Astrocyte (in vitro differentiated cells and primary cell): ENCODE measurements around the gene OR4D10. TPM values are rescaled to one million over a fixed set of nuclear protein-coding genes. Genes with fewer than 3 reads are reported as not detected.
"Not testable (repeated sequence)": the region's sequence is repeated elsewhere in the genome, so short reads cannot be mapped to it uniquely, and the experiment has no call there.

Experiments
- DNase-seq: peaks from one replicate; pipeline ENCODE4 v3.0.0-alpha.2; 2010; ENCODE audit warnings: low read depth
- FAIRE-seq: peaks from 2 replicates; lab custom pipeline; 2011; peaks lifted over from hg19 to GRCh38; lab: Jason Lieb, UNC
- H2AFZ ChIP-seq: 2 replicates; pipeline ENCODE4 v1.6.0; 2012; ENCODE audit warnings: low read depth, low read length, inconsistent platforms
- H3K27ac ChIP-seq: 2 replicates; pipeline ENCODE4 v1.5.1; 2011; ENCODE audit warnings: low read depth, low read length, inconsistent platforms
- H3K27me3 ChIP-seq: 2 replicates; pipeline ENCODE4 v1.6.0; 2011; ENCODE audit warnings: low read length, inconsistent platforms; ENCODE audit not compliant: insufficient read depth
- H3K36me3 ChIP-seq: 2 replicates; pipeline ENCODE4 v1.5.1; 2011; ENCODE audit warnings: low read length, inconsistent platforms; ENCODE audit not compliant: insufficient read depth
- H3K4me1 ChIP-seq: 2 replicates; pipeline ENCODE4 v1.5.1; 2011; ENCODE audit warnings: low read length, inconsistent platforms; ENCODE audit not compliant: insufficient read depth
- H3K4me2 ChIP-seq: 2 replicates; pipeline ENCODE4 v1.6.0; 2012; ENCODE audit warnings: low read length, inconsistent platforms
- H3K4me3 ChIP-seq: 2 replicates; pipeline ENCODE4 v1.5.1; 2011; ENCODE audit warnings: low read depth, mild to moderate bottlenecking, low read length, inconsistent platforms; ENCODE audit not compliant: insufficient read depth
- H3K79me2 ChIP-seq: 2 replicates; pipeline ENCODE4 v1.6.0; 2012; ENCODE audit warnings: mild to moderate bottlenecking, low read length, inconsistent platforms; ENCODE audit not compliant: insufficient read depth
- H3K9ac ChIP-seq: 2 replicates; pipeline ENCODE4 v1.6.0; 2012; ENCODE audit warnings: mild to moderate bottlenecking, low read length, inconsistent platforms
- H3K9me3 ChIP-seq: 2 replicates; pipeline ENCODE4 v1.5.1; 2012; ENCODE audit warnings: low read depth, mild to moderate bottlenecking, low read length, inconsistent platforms; ENCODE audit not compliant: insufficient read depth
- H4K20me1 ChIP-seq: 2 replicates; pipeline ENCODE4 v1.6.0; 2012; ENCODE audit warnings: low read length, inconsistent platforms; ENCODE audit not compliant: insufficient read depth
- H3K27ac Mint-ChIP-seq: one replicate; pipeline ENCODE4 v1.8.0; 2021; ENCODE audit warnings: mild to moderate bottlenecking, mixed read lengths; ENCODE audit not compliant: unreplicated experiment
- H3K27me3 Mint-ChIP-seq: one replicate; pipeline ENCODE4 v1.8.0; 2021; ENCODE audit warnings: low read depth, mixed read lengths; ENCODE audit not compliant: unreplicated experiment
- H3K36me3 Mint-ChIP-seq: one replicate; pipeline ENCODE4 v1.8.0; 2021; ENCODE audit warnings: low read depth, mixed read lengths; ENCODE audit not compliant: unreplicated experiment
- H3K4me1 Mint-ChIP-seq: one replicate; pipeline ENCODE4 v1.8.0; 2021; ENCODE audit warnings: low read depth, mixed read lengths; ENCODE audit not compliant: unreplicated experiment
- H3K4me3 Mint-ChIP-seq: one replicate; pipeline ENCODE4 v1.8.0; 2021; ENCODE audit warnings: mild to moderate bottlenecking, moderate library complexity, mixed read lengths; ENCODE audit not compliant: unreplicated experiment
- H3K9me3 Mint-ChIP-seq: one replicate; pipeline ENCODE4 v1.8.0; 2021; ENCODE audit warnings: mild to moderate bottlenecking, mixed read lengths; ENCODE audit not compliant: unreplicated experiment
- CTCF ChIP-seq: IDR thresholded peaks from 2 replicates; pipeline ENCODE4 v1.5.1; 2011; ENCODE audit warnings: low read depth, mild to moderate bottlenecking, inconsistent platforms, low read length, moderate library complexity; ENCODE audit not compliant: insufficient read depth
- EZH2 ChIP-seq: IDR thresholded peaks from 2 replicates; pipeline ENCODE4 v1.6.1; 2012; ENCODE audit warnings: mild to moderate bottlenecking, low read length, inconsistent platforms; ENCODE audit not compliant: insufficient read depth
- total RNA-seq: library from RNA; stranded (reverse); gene quantifications from 2 replicates; pipeline ENCODE4 v1.2.1, GENCODE V29; 2021

OR4D10 gene
- total RNA-seq, 1 donor from 2014 or later, result not detected

GRCh38 chr11:59436169-59436568 is 36.9 kb upstream of the OR4D10 start, which contains the start of gene OR5A1:
Gene OR5A1 (plus strand): TSS chr11:59436469. CDS start chr11:59443169, 6,700 bp downstream.
- Histone ChIP-seq H3K27me3 (peaks cover 2% of the 10 kb centered on the region), H3K9me3 (no peaks in the 10 kb centered on the region), H4K20me1 (no peaks in the 10 kb centered on the region), H3K36me3 (no peaks in the 10 kb centered on the region), H3K4me2 (no peak within 1 kb of the TSS), H3K4me1 (no peaks in the 10 kb centered on the region), H3K79me2 (no peaks in the 10 kb centered on the region), H3K4me3 (no peak within 1 kb of the TSS), H3K9ac (no peak within 1 kb of the TSS), H3K27ac (no peak within 1 kb of the TSS), H2AFZ (no peak within 1 kb of the TSS)
- H3K27ac Mint-ChIP-seq, result no peak within 1 kb of the TSS
- FAIRE-seq (no peak), DNase-seq (no peak)
- H3K9me3 Mint-ChIP-seq, result no peaks in the 10 kb centered on the region
- no peak within 1 kb of the TSS for H3K4me3 Mint-ChIP-seq
- no peaks in the 10 kb centered on the region for H3K4me1 Mint-ChIP-seq
- peaks cover 2% of the 10 kb centered on the region for H3K27me3 Mint-ChIP-seq
- H3K36me3 Mint-ChIP-seq, result no peaks in the 10 kb centered on the region
- TF ChIP-seq EZH2 (no peak), CTCF (no peak)

GRCh38 chr11:59437770-59438169 is 35.3 kb upstream of the OR4D10 start:
- no peaks in the 10 kb centered on the region for H3K9me3 ChIP-seq
- TF ChIP-seq EZH2 (no peak), CTCF (no peak)
- H3K27me3 Mint-ChIP-seq, result peaks cover 2% of the 10 kb centered on the region
- H4K20me1 ChIP-seq, result no peaks in the 10 kb centered on the region
- H3K27me3 ChIP-seq, result peaks cover 2% of the 10 kb centered on the region
- H3K79me2 ChIP-seq, result no peaks in the 10 kb centered on the region
- H3K9ac ChIP-seq, result no peak overlapping the region
- no peak for FAIRE-seq
- H3K36me3 Mint-ChIP-seq, result no peaks in the 10 kb centered on the region
- no peak overlapping the region for H3K4me2 ChIP-seq
- no peaks in the 10 kb centered on the region for H3K4me1 Mint-ChIP-seq
- no peaks in the 10 kb centered on the region for H3K9me3 Mint-ChIP-seq
- no peak overlapping the region for H3K27ac ChIP-seq
- H3K36me3 ChIP-seq, result no peaks in the 10 kb centered on the region
- DNase-seq, result no peak
- H3K4me3 ChIP-seq, result no peak overlapping the region
- no peak overlapping the region for H2AFZ ChIP-seq
- no peak overlapping the region for H3K4me3 Mint-ChIP-seq
- no peaks in the 10 kb centered on the region for H3K4me1 ChIP-seq
- H3K27ac Mint-ChIP-seq, result no peak overlapping the region

GRCh38 chr11:59445624-59446023 is 27.5 kb upstream of the OR4D10 start:
- FAIRE-seq, H3K4me1 ChIP-seq, H3K36me3 ChIP-seq, DNase-seq, H3K4me2 ChIP-seq, H3K9me3 Mint-ChIP-seq, H3K27me3 ChIP-seq, H2AFZ ChIP-seq, H3K27me3 Mint-ChIP-seq, H4K20me1 ChIP-seq, H3K27ac ChIP-seq, H3K9ac ChIP-seq, H3K9me3 ChIP-seq, H3K4me3 Mint-ChIP-seq, H3K79me2 ChIP-seq, H3K4me3 ChIP-seq, H3K36me3 Mint-ChIP-seq, H3K4me1 Mint-ChIP-seq, H3K27ac Mint-ChIP-seq: not testable (repeated sequence)
